Measurements from ENCODE around the gene UTS2B. TPM values are rescaled to one million over a fixed set of nuclear protein-coding genes. Genes with fewer than 3 reads are reported as not detected.

The UTS2B gene
- polyA plus RNA-seq, 1 donor from 2014 or later = 0.46 TPM

- Histone ChIP-seq H2AFZ (ENCODE audit: low read depth, low read length) (no peak overlapping the region), H3K4me3 (ENCODE audit: low read length) (no peak overlapping the region), H3K27me3 (ENCODE audit: insufficient read depth, low read depth, low read length) (no peaks in the 10 kb centered on the region), H3K9ac (ENCODE audit: low read length) (no peak overlapping the region), H3K27ac (ENCODE audit: low read length) (no peak overlapping the region), H3F3A (ENCODE audit: insufficient read depth, low read length, poor library complexity, severe bottlenecking) (no peaks in the 10 kb centered on the region), H3K36me3 (ENCODE audit: insufficient read depth, low read length) (no peaks in the 10 kb centered on the region), H3K9me2 (ENCODE audit: insufficient read depth, low read length) (no peaks in the 10 kb centered on the region), H3K79me2 (replicated peaks; ENCODE audit: insufficient read depth, low read length) (no peaks in the 10 kb centered on the region), H3K9me3 (ENCODE audit: low read length) (no peaks in the 10 kb centered on the region), H4K20me1 (ENCODE audit: insufficient read depth) (no peaks in the 10 kb centered on the region), H3K4me2 (ENCODE audit: low read length) (no peak overlapping the region)
- TF ChIP-seq, protein P1, sequence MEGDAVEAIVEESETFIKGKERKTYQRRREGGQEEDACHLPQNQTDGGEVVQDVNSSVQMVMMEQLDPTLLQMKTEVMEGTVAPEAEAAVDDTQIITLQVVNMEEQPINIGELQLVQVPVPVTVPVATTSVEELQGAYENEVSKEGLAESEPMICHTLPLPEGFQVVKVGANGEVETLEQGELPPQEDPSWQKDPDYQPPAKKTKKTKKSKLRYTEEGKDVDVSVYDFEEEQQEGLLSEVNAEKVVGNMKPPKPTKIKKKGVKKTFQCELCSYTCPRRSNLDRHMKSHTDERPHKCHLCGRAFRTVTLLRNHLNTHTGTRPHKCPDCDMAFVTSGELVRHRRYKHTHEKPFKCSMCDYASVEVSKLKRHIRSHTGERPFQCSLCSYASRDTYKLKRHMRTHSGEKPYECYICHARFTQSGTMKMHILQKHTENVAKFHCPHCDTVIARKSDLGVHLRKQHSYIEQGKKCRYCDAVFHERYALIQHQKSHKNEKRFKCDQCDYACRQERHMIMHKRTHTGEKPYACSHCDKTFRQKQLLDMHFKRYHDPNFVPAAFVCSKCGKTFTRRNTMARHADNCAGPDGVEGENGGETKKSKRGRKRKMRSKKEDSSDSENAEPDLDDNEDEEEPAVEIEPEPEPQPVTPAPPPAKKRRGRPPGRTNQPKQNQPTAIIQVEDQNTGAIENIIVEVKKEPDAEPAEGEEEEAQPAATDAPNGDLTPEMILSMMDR (IDR thresholded peaks at IDR 0.05; ENCODE audit: poor library complexity, severe bottlenecking) = no peak
- TF ChIP-seq EP300 (conservative IDR thresholded peaks at IDR 0.05; ENCODE audit: poor library complexity, severe bottlenecking) (no peak), EZH2 (IDR thresholded peaks at IDR 0.05; ENCODE audit: borderline replicate concordance, insufficient read depth, low read length, poor library complexity, severe bottlenecking) (no peak), SMC3 (conservative IDR thresholded peaks at IDR 0.05; ENCODE audit: poor library complexity) (no peak), POLR2AphosphoS5 (IDR thresholded peaks at IDR 0.05) (no peak), TAF1 (IDR thresholded peaks at IDR 0.05; ENCODE audit: low read depth) (no peak), MXI1 (conservative IDR thresholded peaks at IDR 0.05; ENCODE audit: poor library complexity, severe bottlenecking) (no peak), RAD21 (conservative IDR thresholded peaks at IDR 0.05) (no peak)
- TF ChIP-seq, protein P2, sequence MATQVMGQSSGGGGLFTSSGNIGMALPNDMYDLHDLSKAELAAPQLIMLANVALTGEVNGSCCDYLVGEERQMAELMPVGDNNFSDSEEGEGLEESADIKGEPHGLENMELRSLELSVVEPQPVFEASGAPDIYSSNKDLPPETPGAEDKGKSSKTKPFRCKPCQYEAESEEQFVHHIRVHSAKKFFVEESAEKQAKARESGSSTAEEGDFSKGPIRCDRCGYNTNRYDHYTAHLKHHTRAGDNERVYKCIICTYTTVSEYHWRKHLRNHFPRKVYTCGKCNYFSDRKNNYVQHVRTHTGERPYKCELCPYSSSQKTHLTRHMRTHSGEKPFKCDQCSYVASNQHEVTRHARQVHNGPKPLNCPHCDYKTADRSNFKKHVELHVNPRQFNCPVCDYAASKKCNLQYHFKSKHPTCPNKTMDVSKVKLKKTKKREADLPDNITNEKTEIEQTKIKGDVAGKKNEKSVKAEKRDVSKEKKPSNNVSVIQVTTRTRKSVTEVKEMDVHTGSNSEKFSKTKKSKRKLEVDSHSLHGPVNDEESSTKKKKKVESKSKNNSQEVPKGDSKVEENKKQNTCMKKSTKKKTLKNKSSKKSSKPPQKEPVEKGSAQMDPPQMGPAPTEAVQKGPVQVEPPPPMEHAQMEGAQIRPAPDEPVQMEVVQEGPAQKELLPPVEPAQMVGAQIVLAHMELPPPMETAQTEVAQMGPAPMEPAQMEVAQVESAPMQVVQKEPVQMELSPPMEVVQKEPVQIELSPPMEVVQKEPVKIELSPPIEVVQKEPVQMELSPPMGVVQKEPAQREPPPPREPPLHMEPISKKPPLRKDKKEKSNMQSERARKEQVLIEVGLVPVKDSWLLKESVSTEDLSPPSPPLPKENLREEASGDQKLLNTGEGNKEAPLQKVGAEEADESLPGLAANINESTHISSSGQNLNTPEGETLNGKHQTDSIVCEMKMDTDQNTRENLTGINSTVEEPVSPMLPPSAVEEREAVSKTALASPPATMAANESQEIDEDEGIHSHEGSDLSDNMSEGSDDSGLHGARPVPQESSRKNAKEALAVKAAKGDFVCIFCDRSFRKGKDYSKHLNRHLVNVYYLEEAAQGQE (IDR thresholded peaks at IDR 0.05; ENCODE audit: borderline replicate concordance) = no peak
Measured at GRCh38 chr3:191316876-191317603, 13.3 kb downstream of the UTS2B start.

- Histone ChIP-seq H3K27me3 (ENCODE audit: insufficient read depth, low read depth, low read length) (no peaks in the 10 kb centered on the region), H3K27ac (ENCODE audit: low read length) (no peak overlapping the region), H3K9ac (ENCODE audit: low read length) (no peak overlapping the region), H3F3A (ENCODE audit: insufficient read depth, low read length, poor library complexity, severe bottlenecking) (no peaks in the 10 kb centered on the region), H3K4me2 (ENCODE audit: low read length) (no peak overlapping the region), H3K4me3 (ENCODE audit: low read length) (no peak overlapping the region), H4K20me1 (ENCODE audit: insufficient read depth) (no peaks in the 10 kb centered on the region), H3K79me2 (replicated peaks; ENCODE audit: insufficient read depth, low read length) (no peaks in the 10 kb centered on the region), H3K9me2 (ENCODE audit: insufficient read depth, low read length) (no peaks in the 10 kb centered on the region), H3K9me3 (ENCODE audit: low read length) (no peaks in the 10 kb centered on the region), H2AFZ (ENCODE audit: low read depth, low read length) (no peak overlapping the region), H3K36me3 (ENCODE audit: insufficient read depth, low read length) (no peaks in the 10 kb centered on the region)
- no peak for TF ChIP-seq EP300 (conservative IDR thresholded peaks at IDR 0.05; ENCODE audit: poor library complexity, severe bottlenecking)
- no peak for TF ChIP-seq EZH2 (IDR thresholded peaks at IDR 0.05; ENCODE audit: borderline replicate concordance, insufficient read depth, low read length, poor library complexity, severe bottlenecking)
- TF ChIP-seq SMC3 (conservative IDR thresholded peaks at IDR 0.05; ENCODE audit: poor library complexity) = no peak
- TF ChIP-seq RAD21 (conservative IDR thresholded peaks at IDR 0.05) = no peak
- TF ChIP-seq, protein P2 (IDR thresholded peaks at IDR 0.05; ENCODE audit: borderline replicate concordance) = no peak
- TF ChIP-seq TAF1 (IDR thresholded peaks at IDR 0.05; ENCODE audit: low read depth) = no peak
- TF ChIP-seq MXI1 (conservative IDR thresholded peaks at IDR 0.05; ENCODE audit: poor library complexity, severe bottlenecking) = no peak
- TF ChIP-seq POLR2AphosphoS5 (IDR thresholded peaks at IDR 0.05) = no peak
- TF ChIP-seq, protein P1 (IDR thresholded peaks at IDR 0.05; ENCODE audit: poor library complexity, severe bottlenecking) = no peak
Measured at GRCh38 chr3:191314109-191314728, 16.1 kb downstream of the UTS2B start.

Measured in neural cell (in vitro differentiated cells).